ENCODE measurements around the gene CPEB4. TPM values are rescaled to one million over a fixed set of nuclear protein-coding genes. Genes with fewer than 3 reads are reported as not detected.

CPEB4 gene
- total and polyA plus RNA-seq, 2 donors (not counting 3 experiments of a cell fraction or from before 2014, with no cell fraction given), result 11.3 to 16.4 TPM

DNA sequence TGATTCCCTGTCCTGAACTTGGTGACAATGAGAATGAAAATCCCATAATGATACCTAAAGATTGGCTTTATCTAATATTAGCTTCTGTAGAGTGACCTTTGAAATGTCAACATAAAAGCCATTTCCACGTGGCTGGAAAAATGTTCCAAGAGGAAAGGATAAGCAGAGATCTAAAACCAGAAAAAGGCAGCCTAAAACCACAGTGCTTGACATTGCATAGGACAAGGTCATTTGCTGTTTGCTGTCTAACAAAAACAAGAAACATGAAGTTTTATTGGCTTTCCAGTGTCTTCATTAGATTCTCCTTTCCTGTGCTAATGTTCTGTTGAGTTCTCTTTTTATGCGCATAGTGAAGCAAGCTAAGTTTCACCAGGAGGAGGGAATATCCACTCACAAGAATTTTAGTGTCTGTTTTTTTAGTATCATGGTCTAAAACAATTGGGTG, 44.6 kb downstream of the CPEB4 start:
- POLR2A ChIA-PET, result no interaction called here
- H3K36me3 ChIP-seq (ENCODE audit: control insufficient read depth in 2 of 2, extremely low read depth in 1 of 2, insufficient read depth in 2 of 2, low read length in 2 of 2), result no peaks in the 10 kb centered on the region
- intact Hi-C loops (cut with micrococcal nuclease) (no loop called here), dilution Hi-C loops (cut with MboI; ENCODE audit: extremely low pct_ligation_motif_present, low sequenced_read_pairs) (no loop called here)
- no peak overlapping the region for H3K9ac ChIP-seq (replicated peaks; ENCODE audit: extremely low read depth, insufficient read depth, low read length)
- H3K79me2 ChIP-seq (ENCODE audit: control insufficient read depth, insufficient read depth, low read length), result no peaks in the 10 kb centered on the region
- no peaks in the 10 kb centered on the region for H4K20me1 ChIP-seq (replicated peaks; ENCODE audit: control insufficient read depth, extremely low read depth, insufficient read depth, low read length)
- H3K27ac ChIP-seq (ENCODE audit: insufficient read depth, low read depth, low read length), result no peak overlapping the region
- H3K27me3 ChIP-seq (ENCODE audit: control insufficient read depth in 2 of 2, insufficient read depth in 2 of 2, low read length in 2 of 2), result no peaks in the 10 kb centered on the region
- H3K9me3 ChIP-seq (replicated peaks; ENCODE audit: control insufficient read depth, insufficient read depth, low read length), result no peaks in the 10 kb centered on the region
- no peaks in the 10 kb centered on the region for H3K9me1 ChIP-seq (replicated peaks; ENCODE audit: control insufficient read depth, extremely low read depth, insufficient read depth, low read length)
- H3K4me3 ChIP-seq (replicated peaks in 1 of 3; ENCODE audit: insufficient read depth in 1 of 3, low read depth in 1 of 3, low read length in 3 of 3), result no peak overlapping the region
- H3K4me2 ChIP-seq (ENCODE audit: insufficient read depth, low read length), result no peak overlapping the region
- TF ChIP-seq EZH2 (IDR thresholded peaks at IDR 0.05; ENCODE audit: borderline replicate concordance, low read depth, low read length, severe bottlenecking) (no peak), POLR2A (IDR thresholded peaks at IDR 0.05; ENCODE audit: low read depth, low read length) (no peak), GATA2 (IDR thresholded peaks at IDR 0.05; ENCODE audit: insufficient read depth, insufficient read length, low read depth, low read length) (no peak), MYC (IDR thresholded peaks at IDR 0.05; ENCODE audit: low read depth, low read length) (no peak), FOS (IDR thresholded peaks at IDR 0.05; ENCODE audit: borderline replicate concordance, insufficient read depth, low read length) (no peak), JUN (IDR thresholded peaks at IDR 0.05; ENCODE audit: borderline replicate concordance, insufficient read depth, insufficient read length, low read depth) (no peak), POLR2AphosphoS5 (IDR thresholded peaks at IDR 0.05; ENCODE audit: insufficient read depth, low read depth, low read length) (no peak)
- TF ChIP-seq, protein P1, sequence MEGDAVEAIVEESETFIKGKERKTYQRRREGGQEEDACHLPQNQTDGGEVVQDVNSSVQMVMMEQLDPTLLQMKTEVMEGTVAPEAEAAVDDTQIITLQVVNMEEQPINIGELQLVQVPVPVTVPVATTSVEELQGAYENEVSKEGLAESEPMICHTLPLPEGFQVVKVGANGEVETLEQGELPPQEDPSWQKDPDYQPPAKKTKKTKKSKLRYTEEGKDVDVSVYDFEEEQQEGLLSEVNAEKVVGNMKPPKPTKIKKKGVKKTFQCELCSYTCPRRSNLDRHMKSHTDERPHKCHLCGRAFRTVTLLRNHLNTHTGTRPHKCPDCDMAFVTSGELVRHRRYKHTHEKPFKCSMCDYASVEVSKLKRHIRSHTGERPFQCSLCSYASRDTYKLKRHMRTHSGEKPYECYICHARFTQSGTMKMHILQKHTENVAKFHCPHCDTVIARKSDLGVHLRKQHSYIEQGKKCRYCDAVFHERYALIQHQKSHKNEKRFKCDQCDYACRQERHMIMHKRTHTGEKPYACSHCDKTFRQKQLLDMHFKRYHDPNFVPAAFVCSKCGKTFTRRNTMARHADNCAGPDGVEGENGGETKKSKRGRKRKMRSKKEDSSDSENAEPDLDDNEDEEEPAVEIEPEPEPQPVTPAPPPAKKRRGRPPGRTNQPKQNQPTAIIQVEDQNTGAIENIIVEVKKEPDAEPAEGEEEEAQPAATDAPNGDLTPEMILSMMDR (IDR thresholded peaks at IDR 0.05; ENCODE audit: extremely low read depth in 1 of 2, insufficient read depth in 1 of 2, low read depth in 1 of 2, low read length in 2 of 2), result no peak
- TF ChIP-seq, protein P2, sequence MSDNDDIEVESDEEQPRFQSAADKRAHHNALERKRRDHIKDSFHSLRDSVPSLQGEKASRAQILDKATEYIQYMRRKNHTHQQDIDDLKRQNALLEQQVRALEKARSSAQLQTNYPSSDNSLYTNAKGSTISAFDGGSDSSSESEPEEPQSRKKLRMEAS (IDR thresholded peaks at IDR 0.05; ENCODE audit: insufficient read depth, insufficient read length), result no peak
- no peak overlapping the region for H2AFZ ChIP-seq (ENCODE audit: low read depth, low read length)
- DNase-seq (ENCODE audit: low read depth, low spot score) (no peak), FAIRE-seq (no peak)
- CTCF ChIA-PET, result no interaction called here
- BruUV-seq (replicated peaks), result no TSS peak
- H3K4me1 ChIP-seq (ENCODE audit: control insufficient read depth, extremely low read depth, insufficient read depth, low read length), result peaks cover 2% of the 10 kb centered on the region

Data from endothelial cell of umbilical vein (primary cell).